GM18505 (cell line): ENCODE measurements around the gene TMEM52.

Experiments used
- ATAC-seq: cut with Tn5 transposase; IDR thresholded peaks from one replicate; pipeline ENCODE4 v1.9.1; 2021; ENCODE audit not compliant: unreplicated experiment
- POLR2A ChIP-seq: IDR thresholded peaks from 4 replicates; pipeline ENCODE4 v1.6.1; 2011; ENCODE audit warnings: borderline replicate concordance; ENCODE audit not compliant: insufficient read depth, insufficient read length; ENCODE audit errors: extremely low read depth

TMEM52 gene

GRCh38 chr1:1918901-1919303 is at the start of gene TMEM52:
Gene TMEM52, minus strand, starts transcription at chr1:1919279. Its CDS starts 14 bp downstream, at chr1:1919265.
- peak; percentile 13 for ATAC-seq
- TF ChIP-seq POLR2A = no peak

GRCh38 chr1:1967879-1968278 is 48.8 kb upstream of the TMEM52 start:
- TF ChIP-seq POLR2A = no peak

GRCh38 chr1:1967151-1967550 is 48.1 kb upstream of the TMEM52 start:
- no peak for ATAC-seq
- no peak for TF ChIP-seq POLR2A

More at GRCh38 chr1:1967879-1968278, 48.8 kb upstream of the TMEM52 start:
- ATAC-seq = no peak

GRCh38 chr1:1966071-1966740 is 47.1 kb upstream of the TMEM52 start:
- TF ChIP-seq POLR2A = no peak
- no peak for ATAC-seq

GRCh38 chr1:1965546-1965945 is 46.5 kb upstream of the TMEM52 start:
- TF ChIP-seq POLR2A = no peak

DNA sequence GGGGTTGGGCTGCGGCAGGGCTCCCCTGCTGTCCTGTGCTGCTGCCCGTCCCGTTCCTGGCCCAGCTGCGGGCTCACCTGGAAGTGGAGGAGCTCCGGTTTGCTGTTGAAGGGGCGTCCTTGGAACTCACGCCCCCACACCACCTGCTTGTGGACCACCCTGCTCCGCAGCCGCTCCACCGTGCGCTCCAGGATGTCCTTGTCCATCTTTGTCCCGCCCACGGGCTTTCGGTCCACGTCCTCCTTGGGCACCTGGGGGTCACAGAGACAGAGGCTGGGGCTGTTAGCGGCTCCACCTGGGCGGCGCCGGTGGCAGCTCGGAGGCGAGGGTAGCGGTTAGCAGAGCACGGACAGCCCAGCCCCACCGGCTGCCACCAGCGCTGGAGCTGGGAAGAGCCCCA is 45.7 kb upstream of the TMEM52 start:
- ATAC-seq = no peak
- TF ChIP-seq POLR2A = no peak

More at GRCh38 chr1:1965546-1965945, 46.5 kb upstream of the TMEM52 start:
- ATAC-seq = no peak

- ATAC-seq = no peak
Measured at GRCh38 chr1:1963570-1963969, 44.5 kb upstream of the TMEM52 start.

DNA sequence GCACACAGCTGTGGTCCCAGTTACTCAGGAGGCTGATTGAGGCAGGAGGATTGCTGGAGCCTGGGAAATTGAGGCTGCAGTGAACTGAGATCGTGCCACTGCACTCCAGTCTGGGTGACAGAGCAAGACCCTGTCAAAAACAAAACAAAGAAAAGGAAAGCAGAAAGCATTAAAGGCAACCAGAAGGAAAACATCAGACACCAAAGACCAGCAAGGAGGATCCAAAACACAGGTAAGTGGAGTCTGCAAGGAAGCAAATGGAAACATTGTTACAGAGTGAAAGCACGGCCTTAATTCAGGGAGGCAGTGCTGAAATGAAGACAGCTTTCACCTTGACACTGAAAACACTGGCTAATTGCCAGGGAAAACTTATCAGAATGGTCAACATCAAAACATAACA is 43.7 kb upstream of the TMEM52 start:
- TF ChIP-seq POLR2A = no peak
- no peak for ATAC-seq

More at GRCh38 chr1:1963570-1963969, 44.5 kb upstream of the TMEM52 start:
- TF ChIP-seq POLR2A = no peak

DNA sequence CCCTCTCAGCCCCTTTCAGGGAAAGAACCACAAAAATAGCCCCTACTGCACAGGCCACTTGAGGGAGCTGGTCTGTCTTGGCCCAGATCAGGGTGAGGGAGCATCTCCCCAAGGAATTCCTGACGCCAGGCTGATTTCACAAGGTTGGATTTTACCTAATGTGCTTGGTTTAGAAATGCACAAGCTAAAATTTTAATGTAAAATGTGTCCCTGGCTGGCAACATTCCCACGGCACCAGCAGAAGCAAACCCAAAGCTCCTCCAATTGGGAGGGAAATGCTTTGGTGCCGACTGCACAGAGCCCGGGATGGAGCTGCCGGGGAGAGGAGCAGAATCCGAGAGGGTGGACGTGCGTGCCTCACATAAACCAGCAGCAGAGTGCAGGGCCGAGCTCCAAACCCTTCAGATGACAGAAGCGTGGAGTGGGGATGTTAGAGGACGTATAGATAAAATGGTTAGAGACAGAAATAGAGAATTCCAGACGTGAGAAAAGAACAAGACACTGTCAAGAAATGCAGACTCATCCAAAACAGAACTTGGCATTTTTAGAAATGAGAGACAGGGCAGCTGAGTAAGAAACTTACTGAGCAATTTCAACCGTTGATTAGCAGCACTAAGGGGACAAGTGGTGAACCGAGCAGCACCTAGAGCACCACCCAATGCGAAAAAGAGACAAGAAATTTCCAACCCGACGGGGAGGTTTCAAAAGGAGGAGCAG is 41.6 kb upstream of the TMEM52 start:
- no peak for TF ChIP-seq POLR2A
- no peak for ATAC-seq

GRCh38 chr1:1959840-1960479 is 40.9 kb upstream of the TMEM52 start:
- TF ChIP-seq POLR2A = no peak
- ATAC-seq = no peak

GRCh38 chr1:1959459-1959839 is 40.4 kb upstream of the TMEM52 start:
- no peak for TF ChIP-seq POLR2A
- no peak for ATAC-seq

DNA sequence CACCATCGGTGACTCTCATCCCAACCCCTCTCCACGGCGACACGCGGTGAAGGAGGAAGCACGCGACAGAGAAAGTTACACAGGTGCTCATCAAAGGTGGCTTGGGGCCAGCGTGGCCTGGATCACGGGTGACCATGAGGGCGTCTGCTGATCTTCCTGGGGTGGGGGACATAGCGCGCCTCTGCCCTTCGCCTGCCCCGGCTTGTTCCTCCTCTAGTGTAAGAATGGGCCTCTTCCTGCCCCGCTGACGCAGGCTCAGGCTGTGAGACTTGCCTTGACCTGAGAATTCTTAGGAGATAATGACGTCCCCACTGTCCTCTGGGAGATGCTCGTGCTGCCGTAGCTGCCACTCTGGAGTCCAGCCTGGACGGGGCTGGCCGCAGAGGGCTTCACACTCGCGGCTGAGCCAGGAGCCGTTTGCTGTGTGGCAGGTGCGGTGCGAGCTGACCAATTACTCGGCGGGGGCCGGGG is 39.0 kb upstream of the TMEM52 start:
- no peak for ATAC-seq
- no peak for TF ChIP-seq POLR2A

DNA sequence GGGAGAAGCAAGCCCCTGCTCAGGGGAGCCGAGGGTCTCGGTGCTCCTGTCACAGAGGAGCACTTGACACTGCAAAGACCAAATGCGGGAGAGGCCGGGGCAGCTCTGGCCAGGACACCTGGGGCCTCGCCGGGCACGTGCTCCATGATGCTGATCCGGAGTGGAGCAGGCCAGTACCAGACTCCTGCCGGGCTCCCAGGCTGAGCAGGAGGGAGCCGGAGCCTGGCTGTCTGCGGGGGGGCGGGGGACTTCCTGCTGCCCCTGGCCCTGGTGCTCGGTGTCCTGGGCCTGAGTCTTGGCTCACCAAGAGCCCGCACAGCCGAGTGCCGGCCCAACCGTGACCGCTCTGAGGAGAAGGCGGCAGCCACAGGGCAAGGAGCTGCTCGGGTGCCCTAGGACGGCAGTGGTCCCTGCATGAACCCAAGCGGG is 38.5 kb upstream of the TMEM52 start:
- no peak for TF ChIP-seq POLR2A
- ATAC-seq = no peak
